ENCODE results near the gene TIPIN.
"Not testable (repeated sequence)": the region's sequence is repeated elsewhere in the genome, so short reads cannot be mapped to it uniquely, and the experiment has no call there.

TIPIN gene

DNA sequence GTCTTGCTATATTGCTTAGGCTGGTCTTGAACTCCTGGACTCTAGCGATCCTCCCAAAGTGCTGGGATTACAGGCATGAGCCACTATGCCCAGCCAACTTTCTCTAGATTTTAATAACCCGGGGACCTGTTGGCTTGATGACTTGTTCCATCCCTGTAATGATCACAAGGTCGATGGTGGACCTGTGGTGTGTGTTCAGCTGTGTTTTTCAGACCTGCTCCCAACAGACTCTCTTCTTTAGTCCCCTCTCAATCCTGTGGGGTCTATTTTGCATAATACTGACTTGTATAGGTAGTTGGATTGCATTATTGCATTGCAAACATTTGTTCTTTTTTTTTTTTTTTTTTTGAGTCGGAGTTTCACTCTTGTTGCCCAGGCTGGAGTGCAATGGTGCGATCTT is 32.1 kb upstream of the TIPIN start:
- H2AK5ac ChIP-seq (ENCODE audit: low read length) = no peak overlapping the region
- no peak overlapping the region for H3K27ac ChIP-seq (ENCODE audit: low read depth, low read length)
- H3K56ac ChIP-seq (ENCODE audit: low read length) = no peak overlapping the region
- H3K27me3 ChIP-seq (ENCODE audit: insufficient read depth, low read length, poor library complexity) = no peaks in the 10 kb centered on the region
- H2BK5ac ChIP-seq (ENCODE audit: low read length) = no peak overlapping the region
- WGBS (ENCODE audit: extremely low coverage, insufficient coverage, low lambda C conversion rate) = no CpG with 5 or more reads among the region's 5 CpGs
- peak overlapping the region; percentile 33 for H3K4me2 ChIP-seq (ENCODE audit: low read length)
- peaks cover 53% of the 10 kb centered on the region for H3K79me2 ChIP-seq (ENCODE audit: control insufficient read depth, insufficient read depth, low read length)
- H3K9ac ChIP-seq (ENCODE audit: low read length) = peak overlapping the region; percentile 31
- no peak overlapping the region for H2BK15ac ChIP-seq (replicated peaks; ENCODE audit: low read depth)
- peaks cover 2% of the 10 kb centered on the region for H3K4me1 ChIP-seq (ENCODE audit: control insufficient read depth, low read depth, low read length)
- H3K4ac ChIP-seq (ENCODE audit: low read depth, low read length) = no peak overlapping the region
- H2BK120ac ChIP-seq (ENCODE audit: low read depth, low read length) = no peak overlapping the region
- no peaks in the 10 kb centered on the region for H3K36me3 ChIP-seq (ENCODE audit: control insufficient read depth, insufficient read depth, low read length)
- no peak overlapping the region for H3K18ac ChIP-seq (ENCODE audit: low read length)
- no peak overlapping the region for H3K4me3 ChIP-seq (ENCODE audit: low read length)
- no peak overlapping the region for H3K23ac ChIP-seq (ENCODE audit: low read length)
- DNase-seq = no peak
- peaks cover 19% of the 10 kb centered on the region for H3K79me1 ChIP-seq (ENCODE audit: low read length)
- no peak overlapping the region for H4K5ac ChIP-seq (ENCODE audit: low read length)
- H4K8ac ChIP-seq (ENCODE audit: low read depth, low read length) = no peak overlapping the region

- Histone ChIP-seq H4K5ac (ENCODE audit: low read length) (no peak overlapping the region), H3K4ac (ENCODE audit: low read depth, low read length) (no peak overlapping the region), H3K79me1 (ENCODE audit: low read length) (peaks cover 17% of the 10 kb centered on the region), H2AK5ac (ENCODE audit: low read length) (no peak overlapping the region), H2BK15ac (replicated peaks; ENCODE audit: low read depth) (no peak overlapping the region), H3K27ac (ENCODE audit: low read depth, low read length) (no peak overlapping the region), H2BK120ac (ENCODE audit: low read depth, low read length) (no peak overlapping the region), H3K4me2 (ENCODE audit: low read length) (peak overlapping the region; percentile 78), H3K4me1 (ENCODE audit: control insufficient read depth, low read depth, low read length) (no peaks in the 10 kb centered on the region), H3K4me3 (ENCODE audit: low read length) (peak overlapping the region; percentile 71), H2BK5ac (ENCODE audit: low read length) (no peak overlapping the region), H3K9ac (ENCODE audit: low read length) (peak overlapping the region; percentile 86), H3K79me2 (ENCODE audit: control insufficient read depth, insufficient read depth, low read length) (peaks cover 49% of the 10 kb centered on the region), H3K23ac (ENCODE audit: low read length) (no peak overlapping the region), H3K56ac (ENCODE audit: low read length) (peak overlapping the region; percentile 97), H3K36me3 (ENCODE audit: control insufficient read depth, insufficient read depth, low read length) (no peaks in the 10 kb centered on the region), H3K18ac (ENCODE audit: low read length) (no peak overlapping the region), H3K27me3 (ENCODE audit: insufficient read depth, low read length, poor library complexity) (no peaks in the 10 kb centered on the region), H4K8ac (ENCODE audit: low read depth, low read length) (no peak overlapping the region)
- no peak for DNase-seq
- WGBS (ENCODE audit: extremely low coverage, insufficient coverage, low lambda C conversion rate) = no CpG with 5 or more reads among the region's 3 CpGs
Observed at GRCh38 chr15:66388043-66388363, 31.5 kb upstream of the TIPIN start.

DNA sequence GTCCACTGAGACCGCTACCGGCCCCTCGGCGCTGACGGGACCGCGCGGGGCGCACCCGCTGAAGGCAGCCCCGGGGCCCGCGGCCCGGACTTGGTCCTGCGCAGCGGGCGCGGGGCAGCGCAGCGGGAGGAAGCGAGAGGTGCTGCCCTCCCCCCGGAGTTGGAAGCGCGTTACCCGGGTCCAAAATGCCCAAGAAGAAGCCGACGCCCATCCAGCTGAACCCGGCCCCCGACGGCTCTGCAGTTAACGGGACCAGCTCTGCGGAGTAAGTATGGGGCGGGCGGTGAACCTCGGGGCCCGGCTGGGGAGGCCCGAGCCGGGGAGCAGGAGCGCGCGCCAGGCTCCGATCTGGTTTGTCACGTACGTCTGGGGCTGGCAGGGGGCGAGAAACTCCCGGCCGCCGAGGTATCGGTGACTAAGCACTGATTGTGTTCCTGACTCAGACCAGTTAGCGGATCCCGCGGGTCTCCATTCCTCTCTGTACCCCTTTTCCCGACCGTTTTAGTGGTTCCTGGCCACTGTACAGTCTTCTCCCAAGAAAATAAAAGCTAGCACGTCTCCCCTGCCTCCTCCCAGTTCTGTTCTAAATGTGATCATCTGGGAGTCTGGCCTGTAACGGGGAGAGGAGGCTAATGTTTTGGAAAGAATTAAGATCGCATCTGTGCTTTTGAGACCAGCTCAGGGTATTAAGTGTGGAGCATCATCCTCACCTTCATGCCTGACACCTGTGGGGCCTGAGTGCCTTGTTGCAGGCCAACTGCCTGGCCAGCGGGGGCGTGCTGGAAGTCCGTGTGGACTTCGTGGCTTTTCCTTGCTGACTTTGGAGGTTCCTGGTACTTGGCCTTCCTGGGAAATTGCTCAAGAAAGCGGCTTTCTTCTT is 30.9 kb upstream of the TIPIN start:
- H3K9ac ChIP-seq (ENCODE audit: low read length) = peak overlapping the region; percentile 86
- peak overlapping the region; percentile 72 for H3K4ac ChIP-seq (ENCODE audit: low read depth, low read length)
- no CpG with 5 or more reads among the region's 62 CpGs for WGBS (ENCODE audit: extremely low coverage, insufficient coverage, low lambda C conversion rate)
- H3K4me3 ChIP-seq (ENCODE audit: low read length) = peak overlapping the region; percentile 71
- no peak overlapping the region for H4K8ac ChIP-seq (ENCODE audit: low read depth, low read length)
- H3K27ac ChIP-seq (ENCODE audit: low read depth, low read length) = peak overlapping the region; percentile 60
- H3K4me1 ChIP-seq (ENCODE audit: control insufficient read depth, low read depth, low read length) = no peaks in the 10 kb centered on the region
- H3K23ac ChIP-seq (ENCODE audit: low read length) = no peak overlapping the region
- DNase-seq = peak; percentile 75
- H3K56ac ChIP-seq (ENCODE audit: low read length) = peak overlapping the region; percentile 97
- peak overlapping the region; percentile 78 for H3K4me2 ChIP-seq (ENCODE audit: low read length)
- H4K5ac ChIP-seq (ENCODE audit: low read length) = no peak overlapping the region
- H3K27me3 ChIP-seq (ENCODE audit: insufficient read depth, low read length, poor library complexity) = no peaks in the 10 kb centered on the region
- H2BK5ac ChIP-seq (ENCODE audit: low read length) = no peak overlapping the region
- peaks cover 45% of the 10 kb centered on the region for H3K79me2 ChIP-seq (ENCODE audit: control insufficient read depth, insufficient read depth, low read length)
- H3K36me3 ChIP-seq (ENCODE audit: control insufficient read depth, insufficient read depth, low read length) = no peaks in the 10 kb centered on the region
- H2AK5ac ChIP-seq (ENCODE audit: low read length) = no peak overlapping the region
- no peak overlapping the region for H2BK120ac ChIP-seq (ENCODE audit: low read depth, low read length)
- H2BK15ac ChIP-seq (replicated peaks; ENCODE audit: low read depth) = no peak overlapping the region
- peak overlapping the region; percentile 69 for H3K18ac ChIP-seq (ENCODE audit: low read length)
- peaks cover 17% of the 10 kb centered on the region for H3K79me1 ChIP-seq (ENCODE audit: low read length)

DNA sequence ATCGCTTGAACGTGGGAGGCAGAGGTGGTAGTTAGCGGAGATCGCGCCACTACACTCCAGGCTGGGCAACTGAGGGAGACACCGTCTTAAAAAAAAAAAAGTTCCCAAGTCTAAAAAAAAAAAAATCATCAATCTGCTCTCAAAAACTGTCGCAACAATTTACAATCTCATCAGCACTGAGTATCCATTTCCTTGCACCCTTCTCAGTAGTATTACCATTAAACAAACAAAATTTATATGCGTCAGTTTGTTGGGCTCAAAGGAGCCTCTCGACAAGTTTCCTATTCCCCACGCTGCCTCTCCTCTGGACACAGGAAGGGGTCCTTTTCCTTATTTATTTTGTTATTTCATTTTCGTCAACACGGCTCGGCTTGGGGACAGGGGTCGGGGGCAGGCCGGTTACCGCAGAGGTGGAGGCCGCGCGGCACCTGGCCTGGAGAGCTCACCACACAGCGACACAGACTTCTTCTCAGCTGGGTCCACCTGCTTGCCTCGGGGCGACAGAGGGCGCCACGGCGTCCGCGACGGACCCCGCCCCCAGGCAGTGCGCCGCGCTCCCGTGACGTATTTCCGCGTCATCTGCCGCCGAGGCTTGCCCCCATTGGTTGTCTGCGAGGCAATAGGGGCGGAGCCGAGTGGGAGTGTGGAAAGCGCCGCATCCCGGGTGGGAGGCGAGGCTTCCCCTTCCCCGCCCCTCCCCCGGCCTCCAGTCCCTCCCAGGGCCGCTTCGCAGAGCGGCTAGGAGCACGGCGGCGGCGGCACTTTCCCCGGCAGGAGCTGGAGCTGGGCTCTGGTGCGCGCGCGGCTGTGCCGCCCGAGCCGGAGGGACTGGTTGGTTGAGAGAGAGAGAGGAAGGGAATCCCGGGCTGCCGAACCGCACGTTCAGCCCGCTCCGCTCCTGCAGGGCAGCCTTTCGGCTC is 30.0 kb upstream of the TIPIN start, which contains the start of gene MAP2K1:
Gene MAP2K1, plus strand, starts transcription at position 709 of the 920 bp plus-strand sequence. CDS start 436 bp downstream, outside the sequence.
- H3K4me1 ChIP-seq (ENCODE audit: control insufficient read depth, low read depth, low read length) = no peaks in the 10 kb centered on the region
- no peak within 1 kb of the TSS for H2BK15ac ChIP-seq (replicated peaks; ENCODE audit: low read depth)
- peak within 1 kb of the TSS; percentile 69 for H3K18ac ChIP-seq (ENCODE audit: low read length)
- no peak within 1 kb of the TSS for H3K23ac ChIP-seq (ENCODE audit: low read length)
- H3K79me1 ChIP-seq (ENCODE audit: low read length) = peaks cover 15% of the 10 kb centered on the region
- H3K36me3 ChIP-seq (ENCODE audit: control insufficient read depth, insufficient read depth, low read length) = no peaks in the 10 kb centered on the region
- H2BK5ac ChIP-seq (ENCODE audit: low read length) = no peak within 1 kb of the TSS
- peak within 1 kb of the TSS; percentile 86 for H3K9ac ChIP-seq (ENCODE audit: low read length)
- peak within 1 kb of the TSS; percentile 97 for H3K56ac ChIP-seq (ENCODE audit: low read length)
- no CpG with 5 or more reads among the region's 69 CpGs for WGBS (ENCODE audit: extremely low coverage, insufficient coverage, low lambda C conversion rate)
- peak within 1 kb of the TSS; percentile 60 for H3K27ac ChIP-seq (ENCODE audit: low read depth, low read length)
- H3K4me2 ChIP-seq (ENCODE audit: low read length) = peak within 1 kb of the TSS; percentile 78
- peak within 1 kb of the TSS; percentile 71 for H3K4me3 ChIP-seq (ENCODE audit: low read length)
- H2AK5ac ChIP-seq (ENCODE audit: low read length) = no peak within 1 kb of the TSS
- H3K4ac ChIP-seq (ENCODE audit: low read depth, low read length) = peak within 1 kb of the TSS; percentile 72
- no peak within 1 kb of the TSS for H2BK120ac ChIP-seq (ENCODE audit: low read depth, low read length)
- no peak within 1 kb of the TSS for H4K8ac ChIP-seq (ENCODE audit: low read depth, low read length)
- H3K79me2 ChIP-seq (ENCODE audit: control insufficient read depth, insufficient read depth, low read length) = peaks cover 39% of the 10 kb centered on the region
- DNase-seq = peak; percentile 97
- H4K5ac ChIP-seq (ENCODE audit: low read length) = no peak within 1 kb of the TSS
- no peaks in the 10 kb centered on the region for H3K27me3 ChIP-seq (ENCODE audit: insufficient read depth, low read length, poor library complexity)

- not testable (repeated sequence) for H2BK5ac ChIP-seq (ENCODE audit: low read length); H3K56ac ChIP-seq (ENCODE audit: low read length); H3K79me2 ChIP-seq (ENCODE audit: control insufficient read depth, insufficient read depth, low read length); H4K5ac ChIP-seq (ENCODE audit: low read length); H2BK120ac ChIP-seq (ENCODE audit: low read depth, low read length); H3K23ac ChIP-seq (ENCODE audit: low read length); H3K4ac ChIP-seq (ENCODE audit: low read depth, low read length); H3K36me3 ChIP-seq (ENCODE audit: control insufficient read depth, insufficient read depth, low read length); H3K79me1 ChIP-seq (ENCODE audit: low read length); H3K27ac ChIP-seq (ENCODE audit: low read depth, low read length); H3K4me3 ChIP-seq (ENCODE audit: low read length); DNase-seq; H3K4me1 ChIP-seq (ENCODE audit: control insufficient read depth, low read depth, low read length); H4K8ac ChIP-seq (ENCODE audit: low read depth, low read length); H2BK15ac ChIP-seq (replicated peaks; ENCODE audit: low read depth); H3K4me2 ChIP-seq (ENCODE audit: low read length); H3K9ac ChIP-seq (ENCODE audit: low read length); H2AK5ac ChIP-seq (ENCODE audit: low read length); H3K18ac ChIP-seq (ENCODE audit: low read length); H3K27me3 ChIP-seq (ENCODE audit: insufficient read depth, low read length, poor library complexity)
- WGBS (ENCODE audit: extremely low coverage, insufficient coverage, low lambda C conversion rate) = no CpG with 5 or more reads among the region's 2 CpGs
Observed at GRCh38 chr15:66381376-66381775, 24.9 kb upstream of the TIPIN start.
